GM23248 (cell line): ENCODE measurements around the gene CAMSAP3. TPM values are rescaled to one million over a fixed set of nuclear protein-coding genes. Genes with fewer than 3 reads are reported as not detected.

Experiments
- DNase-seq: peaks from one replicate; pipeline ENCODE4 v3.0.0-alpha.2; 2015
- H2AFZ ChIP-seq: fragments of 200-600 bp; sonication (generic); 2 replicates; pipeline ENCODE4 v1.6.1; 2016; ENCODE audit warnings: antibody characterized with exemption
- H3F3A ChIP-seq: fragments of 200-600 bp; sonication (generic); 2 replicates; pipeline ENCODE4 v1.6.1; 2016; ENCODE audit warnings: mild to moderate bottlenecking, antibody characterized with exemption, mixed run types; ENCODE audit not compliant: insufficient read depth
- H3K27ac ChIP-seq: fragments of 200-600 bp; sonication (generic); 2 replicates; pipeline ENCODE4 v1.5.1; 2016; ENCODE audit warnings: mild to moderate bottlenecking
- H3K27me3 ChIP-seq: fragments of 200-600 bp; sonication (generic); replicated peaks from 2 replicates; pipeline ENCODE4 v1.6.1; 2016; ENCODE audit warnings: mild to moderate bottlenecking; ENCODE audit not compliant: insufficient read depth
- H3K36me3 ChIP-seq: fragments of 200-600 bp; sonication (generic); 2 replicates; pipeline ENCODE4 v1.6.1; 2016; ENCODE audit warnings: low read depth, mild to moderate bottlenecking
- H3K4me1 ChIP-seq: fragments of 200-600 bp; sonication (generic); 2 replicates; pipeline ENCODE4 v1.6.1; 2016; ENCODE audit warnings: mild to moderate bottlenecking; ENCODE audit not compliant: insufficient read depth
- H3K4me2 ChIP-seq: fragments of 200-600 bp; sonication (generic); one replicate; pipeline ENCODE4 v1.6.1; 2016; ENCODE audit warnings: mild to moderate bottlenecking; ENCODE audit not compliant: unreplicated experiment
- H3K4me3 ChIP-seq: fragments of 200-600 bp; sonication (generic); 2 replicates; pipeline ENCODE4 v1.5.1; 2016; ENCODE audit warnings: mild to moderate bottlenecking
- H3K79me2 ChIP-seq: fragments of 200-600 bp; sonication (generic); 2 replicates; pipeline ENCODE4 v1.6.1; 2016; ENCODE audit warnings: mild to moderate bottlenecking; ENCODE audit not compliant: insufficient read depth
- H3K9ac ChIP-seq: fragments of 200-600 bp; sonication (generic); 2 replicates; pipeline ENCODE4 v1.6.1; 2016; ENCODE audit warnings: mild to moderate bottlenecking
- H3K9me2 ChIP-seq: fragments of 200-600 bp; sonication (generic); 2 replicates; pipeline ENCODE4 v1.6.1; 2016; ENCODE audit warnings: mixed run types, mild to moderate bottlenecking, moderate library complexity; ENCODE audit not compliant: insufficient read depth
- H3K9me3 ChIP-seq: fragments of 200-600 bp; sonication (generic); one replicate; pipeline ENCODE4 v1.6.1; 2017; ENCODE audit warnings: low read depth
- H4K20me1 ChIP-seq: fragments of 200-600 bp; sonication (generic); 2 replicates; pipeline ENCODE4 v1.6.0; 2016; ENCODE audit not compliant: insufficient read depth
- EZH2 ChIP-seq: fragments of 200-600 bp; sonication (generic); IDR thresholded peaks from 2 replicates; pipeline ENCODE4 v1.6.1; 2018; ENCODE audit warnings: antibody characterized with exemption, mild to moderate bottlenecking; ENCODE audit not compliant: insufficient read depth, poor library complexity, severe bottlenecking
- EZH2phosphoT487 ChIP-seq: fragments of 200-600 bp; sonication (generic); IDR thresholded peaks from 2 replicates; pipeline ENCODE4 v1.6.1; 2018; ENCODE audit warnings: antibody characterized with exemption, moderate library complexity, mild to moderate bottlenecking, low read depth; ENCODE audit not compliant: insufficient read depth
- WGBS, 2 experiments: methylation state at CpG; one replicate each; pipeline ENCODE4 v1.1.6; 2015 to 2017; ENCODE audit warnings: low lambda C conversion rate in 2 of 2, low coverage in 1 of 2; ENCODE audit errors: missing lambda C conversion rate in 2 of 2; 5-methylcytosine and 5-hydroxymethylcytosine counted together
- in situ Hi-C: fragments of 300-500 bp; cut with MboI; formaldehyde crosslinking; loops from 2 replicates; pipeline ENCODE4 v1.15.0; 2020
- microRNA-seq: library from miRNA; unstranded; fragments of <30 nt; microRNA quantifications from one replicate; pipeline ENCODE4, GENCODE V29; 2016; ENCODE audit warnings: borderline number of aligned reads
- polyA plus RNA-seq: library from polyadenylated mRNA; unstranded; fragments of >200 nt; fragmentation: Nextera tagmentation; extraction: Ambion mirVana; gene quantifications from 2 replicates; pipeline ENCODE4 v1.2.1, GENCODE V29; 2016
- small RNA-seq: library from RNA; depleted of rRNA; stranded (forward); fragments of <200 nt; gene quantifications from one replicate; pipeline ENCODE3, GENCODE V24; 2014; ENCODE audit warnings: low read depth, low replicate concordance
- total RNA-seq: library from RNA; depleted of rRNA; stranded (reverse); fragments of >200 nt; shearing (Covaris generic); gene quantifications from 2 replicates; pipeline ENCODE4 v1.2.3, GENCODE V29; 2014; rRNA removed

The CAMSAP3 gene
- total and polyA plus RNA-seq, 2 experiments from 2014 or later, result not detected

DNA sequence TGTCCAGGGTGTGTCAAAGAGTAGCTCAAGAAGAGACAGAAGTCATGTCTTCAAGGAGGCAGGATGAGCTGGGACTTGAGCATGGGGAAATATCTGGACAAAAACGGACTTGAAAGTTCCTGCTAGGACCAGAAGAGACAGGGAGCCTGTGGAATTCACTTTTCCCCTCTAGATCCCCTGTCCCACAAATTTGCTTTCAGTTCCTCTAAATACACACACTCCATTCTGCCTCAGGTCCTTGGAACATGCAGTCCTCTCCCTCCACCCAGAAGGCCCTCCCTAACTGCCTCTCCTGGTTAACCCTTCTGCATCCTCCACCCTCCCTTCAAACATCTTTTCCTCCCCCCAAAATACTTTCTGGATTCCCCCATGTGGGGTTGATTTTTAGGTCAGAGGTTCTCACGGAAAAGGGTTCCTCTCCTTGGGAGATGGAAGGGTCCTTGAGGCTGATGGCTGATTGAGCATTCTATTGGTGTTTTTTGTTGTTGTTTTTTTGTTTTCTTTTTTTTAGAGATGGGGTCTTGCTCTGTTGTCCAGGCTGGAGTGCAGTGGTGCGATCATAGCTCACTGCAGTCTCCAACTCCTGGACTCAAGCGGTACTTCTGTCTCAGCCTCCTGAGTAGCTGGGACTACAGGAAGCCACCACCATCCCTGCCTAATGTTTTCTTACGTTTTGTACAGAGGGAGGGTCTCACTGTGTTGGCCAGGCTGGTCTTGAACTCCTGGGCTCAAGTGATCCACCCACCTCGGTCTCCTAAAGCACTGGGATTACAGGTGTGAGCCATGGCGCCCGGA, 66.3 kb downstream of the CAMSAP3 start:
- TF ChIP-seq EZH2phosphoT487 (no peak), EZH2 (no peak)
- H3F3A ChIP-seq, result no peaks in the 10 kb centered on the region
- H3K27me3 ChIP-seq, result peaks cover 27% of the 10 kb centered on the region
- H3K27ac ChIP-seq, result no peak overlapping the region
- in situ Hi-C loops, result no loop called here
- WGBS, 2 experiments, result 60 to 63% methylated on average over 8 of the region's 8 CpGs
- H2AFZ ChIP-seq, result no peak overlapping the region
- no peak overlapping the region for H3K9ac ChIP-seq
- no peak overlapping the region for H3K4me3 ChIP-seq
- no peaks in the 10 kb centered on the region for H4K20me1 ChIP-seq
- H3K36me3 ChIP-seq, result no peaks in the 10 kb centered on the region
- H3K79me2 ChIP-seq, result no peaks in the 10 kb centered on the region
- no peak for DNase-seq
- H3K4me2 ChIP-seq, result no peak overlapping the region
- no peaks in the 10 kb centered on the region for H3K4me1 ChIP-seq
- no peaks in the 10 kb centered on the region for H3K9me3 ChIP-seq
- H3K9me2 ChIP-seq, result no peaks in the 10 kb centered on the region

DNA sequence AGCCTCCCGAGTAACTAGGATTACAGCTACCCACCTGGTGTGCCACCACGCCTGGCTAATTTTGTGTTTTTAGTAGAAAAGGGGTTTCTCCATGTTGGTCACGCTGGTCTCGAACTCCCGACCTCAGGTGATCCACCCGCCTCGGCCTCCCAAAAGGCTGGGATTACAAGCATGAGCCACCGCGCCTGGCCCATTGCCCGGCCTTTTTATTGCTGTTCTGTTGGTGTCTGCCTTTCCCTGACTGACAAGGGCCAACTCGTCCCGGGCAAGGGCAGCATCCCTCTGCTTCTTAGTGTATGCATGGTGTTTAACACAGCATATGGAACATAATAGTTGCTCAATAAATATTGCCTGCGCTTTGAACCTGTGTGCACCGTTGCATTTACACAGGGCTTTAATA, 67.0 kb downstream of the CAMSAP3 start:
- WGBS, 2 experiments, result 46 to 53% methylated on average over 14 of the region's 14 CpGs
- no peak for DNase-seq
- H3K9ac ChIP-seq, result no peak overlapping the region

DNA sequence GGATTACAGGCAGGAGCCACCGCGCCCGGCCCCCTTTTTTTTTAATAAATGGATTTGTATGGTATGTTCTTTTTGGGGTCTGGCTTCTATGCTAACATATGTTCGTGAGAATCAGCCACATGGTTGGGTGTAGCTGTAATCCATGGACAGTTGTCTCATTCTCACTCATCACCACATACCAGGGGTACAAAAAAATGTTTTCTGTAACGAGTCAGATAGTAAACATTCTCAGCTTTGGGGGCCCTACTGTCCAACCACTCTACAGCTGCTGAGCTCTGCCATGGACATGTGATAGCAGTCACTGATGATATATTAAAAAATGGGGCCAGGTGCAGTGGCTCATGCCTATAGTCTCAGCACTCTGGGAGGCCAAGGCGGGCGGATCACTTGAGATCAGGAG, 68.0 kb downstream of the CAMSAP3 start:
- H3K27ac ChIP-seq, result no peak overlapping the region
- H3K27me3 ChIP-seq, result peaks cover 21% of the 10 kb centered on the region
- no peaks in the 10 kb centered on the region for H3K79me2 ChIP-seq
- H3K4me1 ChIP-seq, result no peaks in the 10 kb centered on the region
- TF ChIP-seq EZH2phosphoT487, result no peak
- no peak for TF ChIP-seq EZH2
- H3K9me3 ChIP-seq, result no peaks in the 10 kb centered on the region
- 11 to 13% methylated on average over 7 of the region's 7 CpGs for WGBS, 2 experiments
- DNase-seq, result peak; percentile 9
- no peak overlapping the region for H3K4me2 ChIP-seq
- H2AFZ ChIP-seq, result no peak overlapping the region
- no peaks in the 10 kb centered on the region for H3K9me2 ChIP-seq
- H3F3A ChIP-seq, result no peaks in the 10 kb centered on the region
- H4K20me1 ChIP-seq, result no peaks in the 10 kb centered on the region
- in situ Hi-C loops, result no loop called here
- H3K4me3 ChIP-seq, result no peak overlapping the region
- H3K9ac ChIP-seq, result no peak overlapping the region
- no peaks in the 10 kb centered on the region for H3K36me3 ChIP-seq

More for the DNA sequence above, 67.0 kb downstream of the CAMSAP3 start:
- Histone ChIP-seq H3K9me3 (no peaks in the 10 kb centered on the region), H3K9me2 (no peaks in the 10 kb centered on the region), H4K20me1 (no peaks in the 10 kb centered on the region), H3K4me1 (no peaks in the 10 kb centered on the region), H2AFZ (no peak overlapping the region), H3K4me3 (no peak overlapping the region), H3K27me3 (peaks cover 27% of the 10 kb centered on the region), H3K4me2 (no peak overlapping the region), H3F3A (no peaks in the 10 kb centered on the region), H3K79me2 (no peaks in the 10 kb centered on the region), H3K27ac (no peak overlapping the region), H3K36me3 (no peaks in the 10 kb centered on the region)
- in situ Hi-C loops, result no loop called here
- TF ChIP-seq EZH2phosphoT487, result no peak
- no peak for TF ChIP-seq EZH2

DNA sequence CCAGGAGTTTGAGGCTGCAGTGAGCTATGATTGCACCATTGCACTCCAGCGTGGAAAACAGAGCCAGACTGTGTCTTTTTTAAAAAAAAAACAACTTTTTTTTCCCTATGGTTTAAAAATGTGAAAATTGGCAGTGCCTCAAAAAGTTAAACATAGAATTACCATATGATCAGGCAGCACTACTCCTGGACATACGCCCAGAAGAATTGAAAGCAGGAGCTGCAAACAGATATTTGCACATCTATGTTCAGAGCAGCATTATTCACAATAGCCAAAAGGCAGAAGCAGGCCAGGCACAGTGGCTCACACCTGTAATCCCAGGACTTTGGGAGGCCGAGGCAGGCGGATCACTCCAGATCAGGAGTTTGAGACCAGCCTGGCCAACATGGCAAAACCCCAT, 69.4 kb downstream of the CAMSAP3 start:
- Histone ChIP-seq H3K4me2 (no peak overlapping the region), H3K4me1 (no peaks in the 10 kb centered on the region), H3K9me2 (no peaks in the 10 kb centered on the region), H3K9ac (no peak overlapping the region), H3K27ac (no peak overlapping the region), H3K79me2 (no peaks in the 10 kb centered on the region), H2AFZ (no peak overlapping the region), H3K36me3 (no peaks in the 10 kb centered on the region), H3F3A (no peaks in the 10 kb centered on the region), H3K27me3 (peaks cover 13% of the 10 kb centered on the region), H3K9me3 (no peaks in the 10 kb centered on the region), H3K4me3 (no peak overlapping the region), H4K20me1 (no peaks in the 10 kb centered on the region)
- 11 to 16% methylated on average over 4 of the region's 4 CpGs for WGBS, 2 experiments
- TF ChIP-seq EZH2phosphoT487 (no peak), EZH2 (no peak)
- peak; percentile 26 for DNase-seq
- in situ Hi-C loops, result no loop called here

Small RNA genes within 50 kb of the gene (microRNA-seq; reads per million reads assigned to microRNA genes)
- gene MIR6792, result not detected

Small RNA genes within 50 kb of the gene (small RNA-seq; reads per million reads assigned to genes)
- gene MIR6792, result not detected

Other genes with a start within 250 kb of the CAMSAP3 start
- gene ARHGEF18, start 246.9 kb upstream of the CAMSAP3 start, total RNA-seq, result 23.3 and 33.8 TPM in 2 replicates
- 9.5 and 10.6 TPM in 2 replicates for gene ARHGEF18, start 246.9 kb upstream of the CAMSAP3 start, polyA plus RNA-seq
- 4.0 and 5.2 TPM in 2 replicates for gene PEX11G, start 106.8 kb upstream of the CAMSAP3 start, total RNA-seq
- 6.0 and 6.2 TPM in 2 replicates for gene PEX11G, start 106.8 kb upstream of the CAMSAP3 start, polyA plus RNA-seq
- 51.1 and 56.3 TPM in 2 replicates for gene ZNF358, start 79.8 kb upstream of the CAMSAP3 start, total RNA-seq
- gene ZNF358, start 79.8 kb upstream of the CAMSAP3 start, polyA plus RNA-seq, result 11.4 and 12.0 TPM in 2 replicates
- gene MCOLN1, start 73.2 kb upstream of the CAMSAP3 start, total RNA-seq, result 4.9 and 5.9 TPM in 2 replicates
- 28.6 TPM in 2 replicates for gene MCOLN1, start 73.2 kb upstream of the CAMSAP3 start, polyA plus RNA-seq
- gene PNPLA6, start 60.1 kb upstream of the CAMSAP3 start, total RNA-seq, result 86.6 and 116 TPM in 2 replicates
- 65.0 and 67.2 TPM in 2 replicates for gene PNPLA6, start 60.1 kb upstream of the CAMSAP3 start, polyA plus RNA-seq
- gene XAB2, start 33.7 kb downstream of the CAMSAP3 start, total RNA-seq, result 30.7 and 33.0 TPM in 2 replicates
- 12.2 and 12.5 TPM in 2 replicates for gene XAB2, start 33.7 kb downstream of the CAMSAP3 start, polyA plus RNA-seq
- 7.6 and 13.5 TPM in 2 replicates for gene PET100, start 33.9 kb downstream of the CAMSAP3 start, total RNA-seq
- gene PET100, start 33.9 kb downstream of the CAMSAP3 start, polyA plus RNA-seq, result 189 and 199 TPM in 2 replicates
- gene PCP2, start 37.9 kb downstream of the CAMSAP3 start, total RNA-seq, result not detected in 2 replicates
- gene PCP2, start 37.9 kb downstream of the CAMSAP3 start, polyA plus RNA-seq, result not detected in 2 replicates
- gene STXBP2, start 41.2 kb downstream of the CAMSAP3 start, total RNA-seq, result 1.8 TPM in 1 of 2 replicates, not detected in the other
- 1.4 and 2.0 TPM in 2 replicates for gene STXBP2, start 41.2 kb downstream of the CAMSAP3 start, polyA plus RNA-seq
- not detected in 2 replicates for gene RETN, start 73.2 kb downstream of the CAMSAP3 start, total RNA-seq
- not detected in 2 replicates for gene RETN, start 73.2 kb downstream of the CAMSAP3 start, polyA plus RNA-seq
- not detected in 2 replicates for gene MCEMP1, start 81.2 kb downstream of the CAMSAP3 start, total RNA-seq
- not detected in 2 replicates for gene MCEMP1, start 81.2 kb downstream of the CAMSAP3 start, polyA plus RNA-seq
- gene TRAPPC5, start 85.0 kb downstream of the CAMSAP3 start, total RNA-seq, result 68.1 and 134 TPM in 2 replicates
- 203 and 207 TPM in 2 replicates for gene TRAPPC5, start 85.0 kb downstream of the CAMSAP3 start, polyA plus RNA-seq
- not detected in 2 replicates for gene FCER2, start 106.3 kb downstream of the CAMSAP3 start, total RNA-seq
- 0.33 TPM in 1 of 2 replicates, not detected in the other for gene FCER2, start 106.3 kb downstream of the CAMSAP3 start, polyA plus RNA-seq
- not detected in 2 replicates for gene CLEC4G, start 136.2 kb downstream of the CAMSAP3 start, total RNA-seq
- not detected in 2 replicates for gene CLEC4G, start 136.2 kb downstream of the CAMSAP3 start, polyA plus RNA-seq
- not detected in 2 replicates for gene CD209, start 151.7 kb downstream of the CAMSAP3 start, total RNA-seq
- gene CD209, start 151.7 kb downstream of the CAMSAP3 start, polyA plus RNA-seq, result not detected in 2 replicates
- gene CLEC4M, start 167.4 kb downstream of the CAMSAP3 start, total RNA-seq, result not detected in 2 replicates
- not detected in 2 replicates for gene CLEC4M, start 167.4 kb downstream of the CAMSAP3 start, polyA plus RNA-seq
- 24.3 and 26.8 TPM in 2 replicates for gene EVI5L, start 234.4 kb downstream of the CAMSAP3 start, total RNA-seq
- gene EVI5L, start 234.4 kb downstream of the CAMSAP3 start, polyA plus RNA-seq, result 6.9 and 8.4 TPM in 2 replicates